HepG2 (cell line): ENCODE data around the gene BCAN.

Source experiments
- AHDC1 ChIP-seq: sonication (generic); formaldehyde crosslinking; IDR thresholded peaks from 2 replicates; pipeline ENCODE4 v1.5.1; 2020; ENCODE audit warnings: mild to moderate bottlenecking, missing genetic modification reagents, borderline replicate concordance
- REST ChIP-seq, 2 experiments: IDR thresholded peaks; 2 replicates each; pipeline ENCODE4 v1.6.1; 2011 to 2012; ENCODE audit warnings: low read length in 2 of 2, borderline replicate concordance in 1 of 2, low read depth in 1 of 2, mild to moderate bottlenecking in 1 of 2, moderate library complexity in 1 of 2
- TBX3 ChIP-seq: fragments of 450-650 bp; IDR thresholded peaks from 2 replicates; pipeline ENCODE4 v1.6.1; 2017; ENCODE audit warnings: antibody characterized with exemption, mild to moderate bottlenecking, inconsistent platforms, borderline replicate concordance
- ZNF597 ChIP-seq: sonication (generic); formaldehyde crosslinking; IDR thresholded peaks from 2 replicates; pipeline ENCODE4 v1.5.0; 2020; ENCODE audit warnings: missing genetic modification reagents
- TF ChIP-seq, protein P1 (sequence below): sonication (generic); formaldehyde crosslinking; conservative IDR thresholded peaks from 2 replicates; pipeline ENCODE4 v1.4.0; 2020; ENCODE audit warnings: missing genetic modification reagents
- TF ChIP-seq, protein P2 (sequence below): IDR thresholded peaks from 2 replicates; pipeline ENCODE4 v1.6.1; 2016; ENCODE audit warnings: control low read depth
- TF ChIP-seq, protein P3 (sequence below): sonication (generic); formaldehyde crosslinking; IDR thresholded peaks from 2 replicates; pipeline ENCODE4 v1.4.0; 2020; ENCODE audit warnings: mild to moderate bottlenecking, missing genetic modification reagents
- TF ChIP-seq, protein P4 (sequence below): sonication (generic); formaldehyde crosslinking; conservative IDR thresholded peaks from 2 replicates; pipeline ENCODE4 v1.8.0; 2022; ENCODE audit warnings: missing genetic modification reagents

- TF ChIP-seq, protein P1, sequence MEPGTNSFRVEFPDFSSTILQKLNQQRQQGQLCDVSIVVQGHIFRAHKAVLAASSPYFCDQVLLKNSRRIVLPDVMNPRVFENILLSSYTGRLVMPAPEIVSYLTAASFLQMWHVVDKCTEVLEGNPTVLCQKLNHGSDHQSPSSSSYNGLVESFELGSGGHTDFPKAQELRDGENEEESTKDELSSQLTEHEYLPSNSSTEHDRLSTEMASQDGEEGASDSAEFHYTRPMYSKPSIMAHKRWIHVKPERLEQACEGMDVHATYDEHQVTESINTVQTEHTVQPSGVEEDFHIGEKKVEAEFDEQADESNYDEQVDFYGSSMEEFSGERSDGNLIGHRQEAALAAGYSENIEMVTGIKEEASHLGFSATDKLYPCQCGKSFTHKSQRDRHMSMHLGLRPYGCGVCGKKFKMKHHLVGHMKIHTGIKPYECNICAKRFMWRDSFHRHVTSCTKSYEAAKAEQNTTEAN (CRISPR knock-in tag) = no peak
- no peak for TF ChIP-seq TBX3
- TF ChIP-seq REST (IDR thresholded peaks at IDR 0.05; ENCODE audit: borderline replicate concordance in 1 of 2, low read depth in 1 of 2, low read length in 2 of 2) = no peak
- TF ChIP-seq, protein P2, sequence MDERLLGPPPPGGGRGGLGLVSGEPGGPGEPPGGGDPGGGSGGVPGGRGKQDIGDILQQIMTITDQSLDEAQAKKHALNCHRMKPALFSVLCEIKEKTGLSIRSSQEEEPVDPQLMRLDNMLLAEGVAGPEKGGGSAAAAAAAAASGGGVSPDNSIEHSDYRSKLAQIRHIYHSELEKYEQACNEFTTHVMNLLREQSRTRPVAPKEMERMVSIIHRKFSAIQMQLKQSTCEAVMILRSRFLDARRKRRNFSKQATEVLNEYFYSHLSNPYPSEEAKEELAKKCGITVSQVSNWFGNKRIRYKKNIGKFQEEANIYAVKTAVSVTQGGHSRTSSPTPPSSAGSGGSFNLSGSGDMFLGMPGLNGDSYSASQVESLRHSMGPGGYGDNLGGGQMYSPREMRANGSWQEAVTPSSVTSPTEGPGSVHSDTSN (CRISPR knock-in tag) = no peak
- TF ChIP-seq, protein P3, sequence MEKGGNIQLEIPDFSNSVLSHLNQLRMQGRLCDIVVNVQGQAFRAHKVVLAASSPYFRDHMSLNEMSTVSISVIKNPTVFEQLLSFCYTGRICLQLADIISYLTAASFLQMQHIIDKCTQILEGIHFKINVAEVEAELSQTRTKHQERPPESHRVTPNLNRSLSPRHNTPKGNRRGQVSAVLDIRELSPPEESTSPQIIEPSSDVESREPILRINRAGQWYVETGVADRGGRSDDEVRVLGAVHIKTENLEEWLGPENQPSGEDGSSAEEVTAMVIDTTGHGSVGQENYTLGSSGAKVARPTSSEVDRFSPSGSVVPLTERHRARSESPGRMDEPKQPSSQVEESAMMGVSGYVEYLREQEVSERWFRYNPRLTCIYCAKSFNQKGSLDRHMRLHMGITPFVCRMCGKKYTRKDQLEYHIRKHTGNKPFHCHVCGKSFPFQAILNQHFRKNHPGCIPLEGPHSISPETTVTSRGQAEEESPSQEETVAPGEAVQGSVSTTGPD (CRISPR knock-in tag) = no peak
- TF ChIP-seq ZNF597 (CRISPR knock-in tag) = no peak
- no peak for TF ChIP-seq AHDC1 (CRISPR knock-in tag)
- TF ChIP-seq, protein P4, sequence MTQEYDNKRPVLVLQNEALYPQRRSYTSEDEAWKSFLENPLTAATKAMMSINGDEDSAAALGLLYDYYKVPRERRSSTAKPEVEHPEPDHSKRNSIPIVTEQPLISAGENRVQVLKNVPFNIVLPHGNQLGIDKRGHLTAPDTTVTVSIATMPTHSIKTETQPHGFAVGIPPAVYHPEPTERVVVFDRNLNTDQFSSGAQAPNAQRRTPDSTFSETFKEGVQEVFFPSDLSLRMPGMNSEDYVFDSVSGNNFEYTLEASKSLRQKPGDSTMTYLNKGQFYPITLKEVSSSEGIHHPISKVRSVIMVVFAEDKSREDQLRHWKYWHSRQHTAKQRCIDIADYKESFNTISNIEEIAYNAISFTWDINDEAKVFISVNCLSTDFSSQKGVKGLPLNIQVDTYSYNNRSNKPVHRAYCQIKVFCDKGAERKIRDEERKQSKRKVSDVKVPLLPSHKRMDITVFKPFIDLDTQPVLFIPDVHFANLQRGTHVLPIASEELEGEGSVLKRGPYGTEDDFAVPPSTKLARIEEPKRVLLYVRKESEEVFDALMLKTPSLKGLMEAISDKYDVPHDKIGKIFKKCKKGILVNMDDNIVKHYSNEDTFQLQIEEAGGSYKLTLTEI (CRISPR knock-in tag) = no peak
Measured at GRCh38 chr1:156598125-156598524, 43.8 kb upstream of the BCAN start.
